Hematopoietic multipotent progenitor cell (in vitro differentiated cells): ENCODE results near the gene SLC11A1. TPM values are rescaled to one million over a fixed set of nuclear protein-coding genes. Genes with fewer than 3 reads are reported as not detected.

ENCODE experiments used
- DNase-seq, 3 donors: peaks; one replicate each; pipeline ENCODE4 v3.0.0-alpha.2; 2011 to 2015; ENCODE audit warnings: low read depth in 2 of 3, low spot score in 2 of 3
- small RNA-seq: library from RNA; depleted of rRNA; stranded (forward); fragments of <200 nt; gene quantifications from one replicate; pipeline ENCODE3, GENCODE V24; 2012
- total RNA-seq: library from RNA; depleted of rRNA; stranded (reverse); fragments of >200 nt; gene quantifications from one replicate; pipeline ENCODE4 v1.2.3, GENCODE V29; 2012

Gene SLC11A1
- total RNA-seq, 1 donor = 3.8 TPM

DNA sequence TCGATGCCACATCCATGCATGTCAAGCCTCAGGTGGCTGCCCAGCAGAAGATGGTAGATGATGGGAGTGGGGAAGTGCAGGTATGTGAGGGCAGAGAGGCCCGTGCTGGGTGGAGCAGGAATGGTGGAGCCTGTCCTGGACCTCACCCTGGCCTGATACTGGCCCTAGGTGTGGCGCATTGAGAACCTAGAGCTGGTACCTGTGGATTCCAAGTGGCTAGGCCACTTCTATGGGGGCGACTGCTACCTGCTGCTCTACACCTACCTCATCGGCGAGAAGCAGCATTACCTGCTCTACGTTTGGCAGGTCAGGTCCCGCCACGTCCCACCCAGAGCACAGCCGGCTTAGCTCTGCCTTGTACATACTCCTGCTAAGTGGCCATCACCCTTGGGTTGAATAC, 49.8 kb downstream of the SLC11A1 start:
- DNase-seq = no peak

DNA sequence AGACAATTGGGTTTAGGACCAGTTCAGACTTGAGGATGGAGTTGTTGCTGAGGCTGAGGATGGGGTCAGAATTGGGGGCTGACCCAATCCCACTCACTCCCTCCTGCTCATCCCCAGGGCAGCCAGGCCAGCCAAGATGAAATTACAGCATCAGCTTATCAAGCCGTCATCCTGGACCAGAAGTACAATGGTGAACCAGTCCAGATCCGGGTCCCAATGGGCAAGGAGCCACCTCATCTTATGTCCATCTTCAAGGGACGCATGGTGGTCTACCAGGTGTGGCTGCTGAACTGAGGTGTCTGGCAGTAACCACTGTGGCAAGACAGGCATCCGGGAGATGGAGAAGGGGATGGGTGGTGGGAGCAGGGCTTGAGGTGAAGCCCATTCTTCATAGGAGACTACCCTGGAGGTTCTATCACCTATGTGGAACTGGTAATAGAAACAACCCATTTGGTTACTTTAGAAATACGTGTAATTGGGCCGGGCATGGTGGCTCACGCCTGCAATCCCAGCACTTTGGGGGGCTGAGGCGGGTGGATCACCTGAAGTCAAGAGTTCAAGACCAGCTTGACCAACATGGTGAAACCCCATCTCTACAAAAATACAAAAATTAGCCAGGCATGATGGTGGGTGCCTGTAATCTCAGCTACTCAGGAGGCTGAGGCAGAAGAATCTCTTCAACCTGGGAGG, 50.7 kb downstream of the SLC11A1 start:
- no peak for DNase-seq

GRCh38 chr2:218434456-218434855, 52.4 kb downstream of the SLC11A1 start:
- no peak for DNase-seq

- no peak for DNase-seq
These were observed 53.2 kb downstream of the SLC11A1 start for GRCh38 chr2:218435003-218435982.

GRCh38 chr2:218436992-218437391, 54.9 kb downstream of the SLC11A1 start:
- DNase-seq = no peak

- no peak for DNase-seq
These were observed 55.9 kb downstream of the SLC11A1 start for GRCh38 chr2:218437969-218438368.

- DNase-seq = no peak
These were observed 56.5 kb downstream of the SLC11A1 start for GRCh38 chr2:218438596-218438995.

DNA sequence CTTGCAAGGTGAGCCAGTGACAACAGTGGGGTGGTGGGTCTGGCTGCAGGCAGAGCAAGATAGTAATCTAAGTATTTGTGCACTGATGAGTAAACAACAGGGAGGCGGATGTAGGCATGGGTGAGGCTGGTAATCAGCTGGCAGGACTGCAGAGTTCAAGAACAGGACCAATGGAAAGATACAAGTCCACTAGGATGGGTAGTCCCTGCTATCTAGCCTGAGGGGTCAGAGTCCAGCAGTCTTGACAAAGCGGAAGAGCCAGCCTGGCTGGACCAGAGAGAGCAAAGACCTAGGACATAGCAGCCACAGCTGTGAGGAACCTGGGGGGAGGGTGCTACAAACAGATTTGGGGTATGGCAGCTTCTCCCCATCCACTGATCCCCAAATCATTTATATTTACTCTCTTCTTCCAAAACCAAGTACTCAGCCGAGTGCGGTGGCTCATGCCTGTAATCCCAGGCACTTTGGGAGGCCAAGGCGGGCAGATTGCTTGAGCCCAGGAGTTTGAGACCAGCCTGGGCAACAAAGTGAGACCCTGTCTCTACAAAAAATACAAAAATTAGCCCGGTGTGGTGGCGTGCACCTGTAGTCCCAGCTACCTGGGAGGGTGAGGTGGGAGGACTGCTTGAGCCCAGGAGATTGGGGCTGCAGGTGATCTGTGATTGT, 62.8 kb downstream of the SLC11A1 start:
- no peak for DNase-seq

DNA sequence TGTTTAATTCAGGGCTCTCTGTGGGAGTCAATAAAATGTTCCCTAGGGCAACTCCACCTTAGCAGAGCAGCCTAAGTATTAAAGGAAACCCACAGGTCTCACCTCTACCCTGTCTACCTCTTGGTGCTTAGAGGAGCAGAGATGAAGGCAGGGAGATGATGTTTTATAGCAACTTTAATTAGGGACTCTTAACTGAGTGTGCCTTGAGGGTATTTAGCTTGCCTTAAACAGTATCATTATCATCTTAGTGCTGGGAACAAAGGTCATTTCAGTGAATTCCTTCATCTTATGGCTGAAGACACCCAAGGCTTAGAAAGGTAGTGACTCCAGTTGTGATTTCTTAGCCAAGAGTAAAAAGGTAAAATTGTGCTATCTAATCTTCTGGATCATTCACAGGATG, 63.5 kb downstream of the SLC11A1 start:
- no peak for DNase-seq

Small RNA genes within 50 kb of the gene (small RNA-seq; reads per million reads assigned to genes)
- gene MIR26B (8,453 reads per million, percentile 100 among the genes with 10 or more reads in this experiment), gene MIR6810 (0.27 reads per million)

Other genes with a start within 250 kb of the SLC11A1 start
- under 0.01 TPM for gene CXCR1, start 215.3 kb upstream of the SLC11A1 start, total RNA-seq
- gene ARPC2, start 165.1 kb upstream of the SLC11A1 start, total RNA-seq = 259 TPM
- gene GPBAR1, start 121.3 kb upstream of the SLC11A1 start, total RNA-seq = 0.54 TPM
- 121 TPM for gene AAMP, start 112.1 kb upstream of the SLC11A1 start, total RNA-seq
- 53.3 TPM for gene PNKD, start 111.8 kb upstream of the SLC11A1 start, total RNA-seq
- gene TMBIM1, start 89.8 kb upstream of the SLC11A1 start, total RNA-seq = 167 TPM
- gene CATIP, start 25.4 kb upstream of the SLC11A1 start, total RNA-seq = 0.27 TPM
- 152 TPM for gene CTDSP1, start 17.6 kb downstream of the SLC11A1 start, total RNA-seq
- gene VIL1, start 36.9 kb downstream of the SLC11A1 start, total RNA-seq = under 0.01 TPM
- gene USP37, start 186.1 kb downstream of the SLC11A1 start, total RNA-seq = 3.8 TPM
- 57.4 TPM for gene CNOT9, start 186.6 kb downstream of the SLC11A1 start, total RNA-seq
- gene PLCD4, start 225.6 kb downstream of the SLC11A1 start, total RNA-seq = 0.27 TPM